Lung (tissue), 12 donors: ENCODE measurements around the gene NPVF. TPM values are rescaled to one million over a fixed set of nuclear protein-coding genes. Genes with fewer than 3 reads are reported as not detected.

Experiments
- ATAC-seq: fragments of 200-7000 bp; cut with Tn5 transposase; one replicate; pipeline ENCODE4 v1.9.1; 2020; ENCODE audit warnings: moderate number of reproducible peaks; ENCODE audit not compliant: insufficient read depth, low FRiP score
- DNase-seq, 3 donors: peaks; one replicate each; pipeline ENCODE4 v3.0.0-alpha.2; 2013 to 2017
- H3K27ac ChIP-seq, 2 donors: one replicate each; pipeline ENCODE4 v1.5.1; 2013; ENCODE audit warnings: mild to moderate bottlenecking in 2 of 2, moderate library complexity in 2 of 2, control low read depth in 1 of 2, inconsistent platforms in 1 of 2, low read depth in 1 of 2, low read length in 1 of 2
- H3K27me3 ChIP-seq, 3 donors: one replicate each; pipeline ENCODE4 v1.5.1; 2013; ENCODE audit warnings: low read length in 2 of 3; ENCODE audit not compliant: control insufficient read depth in 3 of 3, insufficient read depth in 3 of 3
- H3K36me3 ChIP-seq, 4 donors: one replicate each; pipeline ENCODE4 v1.5.1; 2013; ENCODE audit warnings: low read length in 4 of 4, mild to moderate bottlenecking in 1 of 4, moderate library complexity in 1 of 4; ENCODE audit not compliant: control insufficient read depth in 4 of 4, insufficient read depth in 4 of 4
- H3K4me1 ChIP-seq, 5 donors: one replicate each; pipeline ENCODE4 v1.5.1; 2013; ENCODE audit warnings: low read length in 5 of 5, mild to moderate bottlenecking in 2 of 5, moderate library complexity in 1 of 5; ENCODE audit not compliant: control insufficient read depth in 5 of 5, insufficient read depth in 5 of 5
- H3K4me3 ChIP-seq: one replicate; pipeline ENCODE4 v1.5.1; 2013; ENCODE audit warnings: mild to moderate bottlenecking, control low read depth, moderate library complexity
- H3K9ac ChIP-seq, 2 donors: one replicate each; pipeline ENCODE4 v1.5.1; 2013; ENCODE audit warnings: low read length in 2 of 2, control low read depth in 1 of 2; ENCODE audit not compliant: insufficient read depth in 1 of 2
- H3K9me3 ChIP-seq, 4 donors: one replicate each; pipeline ENCODE4 v1.5.1; 2013; ENCODE audit warnings: low read length in 3 of 4, mild to moderate bottlenecking in 1 of 4, moderate library complexity in 1 of 4; ENCODE audit not compliant: control insufficient read depth in 4 of 4, insufficient read depth in 3 of 4
- CTCF ChIP-seq: IDR thresholded peaks from 2 replicates; pipeline ENCODE4 v1.5.1; 2012; ENCODE audit warnings: mild to moderate bottlenecking; ENCODE audit errors: control extremely low read depth, extremely low read depth
- WGBS, 2 donors: extraction: QIAGEN DNeasy Blood & Tissue Kit; methylation state at CpG; one replicate each; pipeline ENCODE4 v1.1.7; 2013; 5-methylcytosine and 5-hydroxymethylcytosine counted together
- polyA plus RNA-seq, 2 donors: library from polyadenylated mRNA; stranded (reverse); fragments of 200-250 nt; gene quantifications; one replicate each; pipeline ENCODE4 v1.2.1, GENCODE V29; 2013
- total RNA-seq, 2 donors: library from RNA; depleted of rRNA in 1 of 2; stranded (reverse); fragments of >200 nt in 1 of 2; gene quantifications; one replicate each; pipeline ENCODE4 v1.2.1, GENCODE V29; 2014 to 2021
- donor health status: control.
- donor health status: control.
- donor health status: Bipolar disorder and iron deficiency.
- donor health status: healthy.
- donor health status: DM: yes; HTN: yes; CAD: no.

The NPVF gene
- total and polyA plus RNA-seq, 4 donors, result not detected

- Histone ChIP-seq H3K27me3 (no peaks in the 10 kb centered on the region), H3K36me3 (no peaks in the 10 kb centered on the region), H3K9ac (no peak overlapping the region), H3K4me3 (no peak overlapping the region), H3K27ac (no peak overlapping the region), H3K4me1 (peaks cover 0 to 23% (median 0%) of the 10 kb centered on the region in 5 donors), H3K9me3 (no peaks in the 10 kb centered on the region)
- ATAC-seq (no peak), DNase-seq (peak; percentile 44 to 85 (median 72))
- WGBS, 2 donors, result 74 to 78% methylated on average over 10 of the region's 10 CpGs
- no peak for TF ChIP-seq CTCF
Measured at GRCh38 chr7:25240340-25240739, 12.1 kb upstream of the NPVF start.

- ATAC-seq (no peak), DNase-seq (no peak)
- no peaks in the 10 kb centered on the region for H3K27me3 ChIP-seq
- peaks cover 0 to 21% (median 0%) of the 10 kb centered on the region in 5 donors for H3K4me1 ChIP-seq
- H3K27ac ChIP-seq, result no peak overlapping the region
- no peaks in the 10 kb centered on the region for H3K36me3 ChIP-seq
- no peak for TF ChIP-seq CTCF
- H3K4me3 ChIP-seq, result no peak overlapping the region
- H3K9ac ChIP-seq, result no peak overlapping the region
- no peaks in the 10 kb centered on the region for H3K9me3 ChIP-seq
- 89 to 90% methylated on average over 3 of the region's 3 CpGs for WGBS, 2 donors
Measured at GRCh38 chr7:25239888-25240287, 11.6 kb upstream of the NPVF start.

GRCh38 chr7:25238066-25238725, 9.9 kb upstream of the NPVF start:
- no peak for TF ChIP-seq CTCF
- no peak for ATAC-seq
- peaks cover 0 to 24% (median 0%) of the 10 kb centered on the region in 5 donors for H3K4me1 ChIP-seq
- H3K36me3 ChIP-seq, result no peaks in the 10 kb centered on the region
- no peak for DNase-seq
- no peak overlapping the region for H3K4me3 ChIP-seq
- H3K27me3 ChIP-seq, result no peaks in the 10 kb centered on the region
- no peak overlapping the region for H3K9ac ChIP-seq
- H3K27ac ChIP-seq, result no peak overlapping the region
- WGBS, 2 donors, result 83 to 87% methylated on average over 2 of the region's 2 CpGs
- H3K9me3 ChIP-seq, result no peaks in the 10 kb centered on the region

- 89 to 94% methylated on average over 3 of the region's 3 CpGs for WGBS, 2 donors
- Histone ChIP-seq H3K4me3 (no peak overlapping the region), H3K27ac (no peak overlapping the region)
Measured at GRCh38 chr7:25235471-25235870, 7.2 kb upstream of the NPVF start.

More at GRCh38 chr7:25235471-25235870, 7.2 kb upstream of the NPVF start:
- Histone ChIP-seq H3K9me3 (peaks cover 0 to 2% (median 0%) of the 10 kb centered on the region in 4 donors), H3K27me3 (no peaks in the 10 kb centered on the region), H3K4me1 (peaks cover 0 to 21% (median 0%) of the 10 kb centered on the region in 5 donors), H3K36me3 (no peaks in the 10 kb centered on the region), H3K9ac (no peak overlapping the region)
- ATAC-seq (no peak), DNase-seq (no peak)
- TF ChIP-seq CTCF, result no peak
